Ascending aorta (tissue), 2 donors: ENCODE measurements around the gene SMARCAD1. TPM values are rescaled to one million over a fixed set of nuclear protein-coding genes. Genes with fewer than 3 reads are reported as not detected.

Source experiments
- DNase-seq, 2 donors: peaks; one replicate each; pipeline ENCODE4 v3.0.0-alpha.2; 2019; ENCODE audit warnings: low spot score in 2 of 2
- H3K27ac ChIP-seq, 2 donors: fragments of 200-600 bp; sonication (generic); one replicate each; pipeline ENCODE4 v1.5.1; 2016 to 2017; ENCODE audit warnings: mild to moderate bottlenecking in 1 of 2
- H3K27me3 ChIP-seq: fragments of 200-600 bp; sonication (generic); one replicate; pipeline ENCODE4 v1.5.1; 2017
- H3K36me3 ChIP-seq, 2 donors: fragments of 200-600 bp; sonication (generic); one replicate each; pipeline ENCODE4 v1.5.1; 2016
- H3K4me1 ChIP-seq, 2 donors: fragments of 200-600 bp; sonication (generic); one replicate each; pipeline ENCODE4 v1.5.1; 2016 to 2017; ENCODE audit warnings: mild to moderate bottlenecking in 1 of 2
- H3K4me3 ChIP-seq, 2 donors: fragments of 200-600 bp; sonication (generic); one replicate each; pipeline ENCODE4 v1.5.1; 2016 to 2017; ENCODE audit warnings: mild to moderate bottlenecking in 1 of 2
- H3K9me3 ChIP-seq, 2 donors: fragments of 200-600 bp; sonication (generic); one replicate each; pipeline ENCODE4 v1.5.1; 2016
- intact Hi-C: fragments of 100-400 bp; cut with DNase I; formaldehyde crosslinking; loops from one replicate; pipeline ENCODE4 v1.15.1; 2023
- total RNA-seq: library from RNA; depleted of rRNA; stranded (reverse); fragments of >200 nt; gene quantifications from one replicate; pipeline ENCODE4 v1.1.0, GENCODE V29; 2016
- TF ChIP-seq, protein P1 (sequence below), 3 experiments: fragments of 200-600 bp in 2 of 3; fragments of 450-650 bp in 1 of 3; sonication (generic) in 2 of 3; IDR thresholded peaks; one replicate each; pipeline ENCODE4 v1.5.1; 2016 to 2019; ENCODE audit warnings: antibody characterized with exemption in 3 of 3, mild to moderate bottlenecking in 1 of 3, moderate library complexity in 1 of 3

The SMARCAD1 gene
- total RNA-seq, 1 donor from 2014 or later = 3.3 TPM

DNA sequence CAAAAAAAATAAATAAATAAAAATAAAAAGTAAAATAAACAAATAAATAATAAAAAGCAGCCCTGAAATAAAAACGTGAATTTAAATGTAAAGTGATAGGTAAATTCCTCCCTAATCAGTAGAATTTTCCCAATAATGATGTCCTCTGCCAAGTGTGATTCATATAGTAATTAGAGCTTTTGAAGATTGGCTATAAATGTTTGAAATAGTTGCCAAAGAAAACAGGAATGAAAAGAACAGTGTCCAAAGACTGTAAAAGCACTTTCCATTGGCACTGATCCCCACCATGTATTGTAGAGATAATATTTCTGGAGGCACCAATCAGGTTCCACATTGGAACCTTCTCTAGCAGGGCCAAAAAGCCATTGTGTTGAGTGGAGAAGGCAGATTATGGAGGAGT, 25.9 kb upstream of the SMARCAD1 start:
- H3K36me3 ChIP-seq = no peaks in the 10 kb centered on the region
- H3K27me3 ChIP-seq = no peaks in the 10 kb centered on the region
- H3K4me3 ChIP-seq = no peak overlapping the region
- DNase-seq = no peak
- H3K9me3 ChIP-seq = no peaks in the 10 kb centered on the region
- TF ChIP-seq, protein P1, sequence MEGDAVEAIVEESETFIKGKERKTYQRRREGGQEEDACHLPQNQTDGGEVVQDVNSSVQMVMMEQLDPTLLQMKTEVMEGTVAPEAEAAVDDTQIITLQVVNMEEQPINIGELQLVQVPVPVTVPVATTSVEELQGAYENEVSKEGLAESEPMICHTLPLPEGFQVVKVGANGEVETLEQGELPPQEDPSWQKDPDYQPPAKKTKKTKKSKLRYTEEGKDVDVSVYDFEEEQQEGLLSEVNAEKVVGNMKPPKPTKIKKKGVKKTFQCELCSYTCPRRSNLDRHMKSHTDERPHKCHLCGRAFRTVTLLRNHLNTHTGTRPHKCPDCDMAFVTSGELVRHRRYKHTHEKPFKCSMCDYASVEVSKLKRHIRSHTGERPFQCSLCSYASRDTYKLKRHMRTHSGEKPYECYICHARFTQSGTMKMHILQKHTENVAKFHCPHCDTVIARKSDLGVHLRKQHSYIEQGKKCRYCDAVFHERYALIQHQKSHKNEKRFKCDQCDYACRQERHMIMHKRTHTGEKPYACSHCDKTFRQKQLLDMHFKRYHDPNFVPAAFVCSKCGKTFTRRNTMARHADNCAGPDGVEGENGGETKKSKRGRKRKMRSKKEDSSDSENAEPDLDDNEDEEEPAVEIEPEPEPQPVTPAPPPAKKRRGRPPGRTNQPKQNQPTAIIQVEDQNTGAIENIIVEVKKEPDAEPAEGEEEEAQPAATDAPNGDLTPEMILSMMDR (IDR thresholded peaks at IDR 0.05) = no peak
- intact Hi-C loops = no loop called here
- H3K4me1 ChIP-seq = no peaks in the 10 kb centered on the region
- H3K27ac ChIP-seq = no peak overlapping the region

DNA sequence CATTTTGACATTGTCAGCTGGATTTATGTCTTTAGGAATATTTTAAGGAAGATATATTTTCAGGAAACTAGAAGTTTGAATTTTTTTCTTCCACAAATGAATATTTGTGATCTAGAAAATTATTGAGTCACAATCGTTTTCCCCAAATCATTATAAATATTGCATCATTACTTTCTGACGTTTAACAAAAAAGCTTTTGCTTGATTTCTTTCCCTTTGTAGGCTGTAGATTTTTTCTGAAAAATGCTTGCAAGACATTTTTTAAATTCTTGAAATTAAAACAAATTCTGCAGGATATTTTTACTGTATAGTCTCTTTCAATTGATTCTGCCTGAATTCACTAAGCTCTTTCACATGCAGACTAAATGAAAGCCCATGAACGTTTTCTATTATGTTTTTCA, 4.9 kb upstream of the SMARCAD1 start:
- Histone ChIP-seq H3K36me3 (no peaks in the 10 kb centered on the region), H3K4me3 (no peak overlapping the region), H3K27me3 (no peaks in the 10 kb centered on the region), H3K9me3 (no peaks in the 10 kb centered on the region), H3K4me1 (no peaks in the 10 kb centered on the region), H3K27ac (no peak overlapping the region)
- no peak for DNase-seq
- TF ChIP-seq, protein P1 (IDR thresholded peaks at IDR 0.05) = no peak
- intact Hi-C loops = loop anchor here (10.0 kb wide), 1 partner anchor 932 kb away; no protein-coding TSS in a partner anchor

DNA sequence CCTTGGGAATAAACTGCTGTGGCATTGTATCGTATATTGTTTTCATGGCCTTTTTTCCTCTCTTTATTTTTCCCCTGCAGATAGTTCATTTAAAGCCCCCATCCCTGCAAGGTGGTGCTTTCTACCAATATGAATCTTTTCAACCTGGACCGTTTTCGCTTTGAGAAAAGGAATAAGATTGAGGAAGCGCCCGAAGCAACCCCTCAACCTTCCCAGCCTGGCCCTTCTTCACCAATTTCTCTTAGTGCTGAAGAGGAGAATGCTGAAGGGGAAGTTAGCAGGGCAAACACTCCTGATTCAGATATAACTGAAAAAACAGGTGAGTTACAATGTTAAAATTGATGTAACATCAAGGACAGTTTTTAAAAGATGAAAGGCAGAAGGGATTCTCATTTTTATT, 601 bp downstream of the SMARCAD1 start:
- H3K27me3 ChIP-seq = no peaks in the 10 kb centered on the region
- no peak for DNase-seq
- TF ChIP-seq, protein P1 (IDR thresholded peaks at IDR 0.05) = no peak
- peak overlapping the region; percentile 88 to 91 for H3K27ac ChIP-seq
- H3K4me3 ChIP-seq = peak overlapping the region; percentile 73 to 79
- intact Hi-C loops = loop anchor here (10.0 kb wide), 1 partner anchor 927 kb away; no protein-coding TSS in a partner anchor
- H3K36me3 ChIP-seq = peaks cover 14 to 15% of the 10 kb centered on the region in 2 donors
- H3K4me1 ChIP-seq = peaks cover 0 to 15% of the 10 kb centered on the region in 2 donors
- H3K9me3 ChIP-seq = no peaks in the 10 kb centered on the region

DNA sequence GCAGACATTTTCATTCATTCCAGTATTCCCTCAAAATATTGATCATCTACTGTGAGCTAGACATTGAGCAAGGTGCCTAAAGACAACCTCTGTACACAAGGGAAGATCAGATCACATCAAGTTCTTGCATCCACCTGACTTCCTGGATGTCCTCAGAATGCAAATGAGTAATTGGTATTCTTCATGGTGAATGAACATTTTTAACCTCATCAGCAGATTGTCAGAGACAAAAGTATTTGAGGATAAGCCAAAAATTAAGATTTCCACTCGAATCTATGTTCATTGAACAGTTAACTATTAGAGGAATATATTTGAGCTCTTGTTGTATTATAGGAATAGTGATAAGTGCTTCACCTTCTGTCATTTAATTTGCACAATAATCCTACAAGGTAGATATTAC, 1.3 kb downstream of the SMARCAD1 start:
- Histone ChIP-seq H3K27me3 (no peaks in the 10 kb centered on the region), H3K36me3 (peaks cover 19 to 21% of the 10 kb centered on the region in 2 donors), H3K9me3 (no peaks in the 10 kb centered on the region), H3K4me1 (peaks cover 0 to 15% of the 10 kb centered on the region in 2 donors), H3K27ac (peak overlapping the region in 1 of 2 donors; percentile 91), H3K4me3 (peak overlapping the region; percentile 73 to 79)
- no peak for DNase-seq
- TF ChIP-seq, protein P1 (IDR thresholded peaks at IDR 0.05) = no peak
- intact Hi-C loops = loop anchor here (10.0 kb wide), 1 partner anchor 926 kb away; no protein-coding TSS in a partner anchor

DNA sequence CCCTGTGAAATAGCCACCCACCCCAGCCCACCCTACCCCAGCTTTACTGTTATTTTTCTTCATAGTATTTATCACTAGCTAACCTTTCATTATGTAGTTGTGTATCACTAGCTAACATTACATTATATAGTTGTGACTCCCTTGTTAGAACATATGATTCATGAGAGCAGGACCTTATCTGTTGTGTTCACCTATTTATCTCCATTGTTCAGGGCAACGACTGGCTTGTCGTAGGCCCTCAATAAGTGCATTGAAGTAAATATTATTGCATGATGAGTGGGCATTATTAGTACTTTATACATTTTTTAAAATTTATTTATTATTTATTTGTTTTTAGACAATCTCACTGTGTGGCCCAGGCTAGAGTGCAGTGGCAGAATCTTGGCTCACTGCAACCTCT, 4.2 kb downstream of the SMARCAD1 start:
- Histone ChIP-seq H3K27ac (no peak overlapping the region), H3K4me1 (peaks cover 0 to 15% of the 10 kb centered on the region in 2 donors), H3K36me3 (peaks cover 24 to 40% of the 10 kb centered on the region in 2 donors), H3K9me3 (no peaks in the 10 kb centered on the region), H3K27me3 (no peaks in the 10 kb centered on the region), H3K4me3 (no peak overlapping the region)
- no peak for DNase-seq
- TF ChIP-seq, protein P1 (IDR thresholded peaks at IDR 0.05) = no peak
- intact Hi-C loops = no loop called here
